ENCODE results near the gene MRC1. TPM values are rescaled to one million over a fixed set of nuclear protein-coding genes. Genes with fewer than 3 reads are reported as not detected.

The MRC1 gene
- total RNA-seq, 1 donor from 2014 or later = 0.07 TPM

GRCh38 chr10:17833656-17834055, 24.5 kb downstream of the MRC1 start:
- Histone ChIP-seq H2AFZ (ENCODE audit: low read depth, low read length) (no peak overlapping the region), H3K4me2 (ENCODE audit: low read length) (no peak overlapping the region), H3K27me3 (ENCODE audit: insufficient read depth, low read length) (no peaks in the 10 kb centered on the region), H3K9me3 (ENCODE audit: insufficient read depth, low read depth, low read length) (no peaks in the 10 kb centered on the region), H3K27ac (ENCODE audit: low read depth, low read length) (no peak overlapping the region), H3K4me3 (ENCODE audit: insufficient read depth, low read depth, low read length) (no peak overlapping the region), H3K4me1 (ENCODE audit: insufficient read depth, low read length) (peaks cover 20% of the 10 kb centered on the region), H4K20me1 (ENCODE audit: insufficient read depth, low read length) (no peaks in the 10 kb centered on the region), H3K79me2 (ENCODE audit: insufficient read depth, low read length) (no peaks in the 10 kb centered on the region), H3K9ac (ENCODE audit: low read length) (no peak overlapping the region), H3K36me3 (ENCODE audit: insufficient read depth, low read length) (no peaks in the 10 kb centered on the region)
- Mint-ChIP-seq H3K4me1 (ENCODE audit: low read depth, unreplicated experiment) (peaks cover 15% of the 10 kb centered on the region), H3K9me3 (ENCODE audit: unreplicated experiment) (no peaks in the 10 kb centered on the region), H3K36me3 (ENCODE audit: low read depth, unreplicated experiment) (no peaks in the 10 kb centered on the region), H3K27ac (ENCODE audit: unreplicated experiment) (peak overlapping the region; percentile 60), H3K4me3 (ENCODE audit: unreplicated experiment) (no peak overlapping the region), H3K27me3 (ENCODE audit: low read depth, unreplicated experiment) (no peaks in the 10 kb centered on the region)
- no peak for TF ChIP-seq CTCF (IDR thresholded peaks at IDR 0.05; ENCODE audit: insufficient read depth, low read depth, low read length)
- FAIRE-seq = no peak
- no peak for DNase-seq (ENCODE audit: low read depth)

- Histone ChIP-seq H3K36me3 (ENCODE audit: insufficient read depth, low read length) (no peaks in the 10 kb centered on the region), H3K27me3 (ENCODE audit: insufficient read depth, low read length) (no peaks in the 10 kb centered on the region), H2AFZ (ENCODE audit: low read depth, low read length) (no peak overlapping the region), H3K79me2 (ENCODE audit: insufficient read depth, low read length) (no peaks in the 10 kb centered on the region), H4K20me1 (ENCODE audit: insufficient read depth, low read length) (no peaks in the 10 kb centered on the region), H3K4me3 (ENCODE audit: insufficient read depth, low read depth, low read length) (peak overlapping the region; percentile 22), H3K9ac (ENCODE audit: low read length) (peak overlapping the region; percentile 22), H3K4me2 (ENCODE audit: low read length) (peak overlapping the region; percentile 62), H3K27ac (ENCODE audit: low read depth, low read length) (peak overlapping the region; percentile 46), H3K4me1 (ENCODE audit: insufficient read depth, low read length) (peaks cover 20% of the 10 kb centered on the region), H3K9me3 (ENCODE audit: insufficient read depth, low read depth, low read length) (no peaks in the 10 kb centered on the region)
- no peaks in the 10 kb centered on the region for H3K27me3 Mint-ChIP-seq (ENCODE audit: low read depth, unreplicated experiment)
- no peak overlapping the region for H3K4me3 Mint-ChIP-seq (ENCODE audit: unreplicated experiment)
- peak overlapping the region; percentile 96 for H3K27ac Mint-ChIP-seq (ENCODE audit: unreplicated experiment)
- H3K36me3 Mint-ChIP-seq (ENCODE audit: low read depth, unreplicated experiment) = no peaks in the 10 kb centered on the region
- DNase-seq (ENCODE audit: low read depth) = peak; percentile 94
- peak; percentile 100 for FAIRE-seq
- no peaks in the 10 kb centered on the region for H3K9me3 Mint-ChIP-seq (ENCODE audit: unreplicated experiment)
- peaks cover 15% of the 10 kb centered on the region for H3K4me1 Mint-ChIP-seq (ENCODE audit: low read depth, unreplicated experiment)
- TF ChIP-seq CTCF (IDR thresholded peaks at IDR 0.05; ENCODE audit: insufficient read depth, low read depth, low read length) = no peak
- TF ChIP-seq EZH2 (IDR thresholded peaks at IDR 0.05; ENCODE audit: insufficient read depth, low read length) = no peak
Measured at GRCh38 chr10:17835688-17836087, 26.5 kb downstream of the MRC1 start.

GRCh38 chr10:17836942-17837341, 27.8 kb downstream of the MRC1 start:
- FAIRE-seq = peak; percentile 62
- Mint-ChIP-seq H3K27me3 (ENCODE audit: low read depth, unreplicated experiment) (no peaks in the 10 kb centered on the region), H3K27ac (ENCODE audit: unreplicated experiment) (peak overlapping the region; percentile 85), H3K4me3 (ENCODE audit: unreplicated experiment) (no peak overlapping the region), H3K9me3 (ENCODE audit: unreplicated experiment) (no peaks in the 10 kb centered on the region), H3K36me3 (ENCODE audit: low read depth, unreplicated experiment) (no peaks in the 10 kb centered on the region), H3K4me1 (ENCODE audit: low read depth, unreplicated experiment) (peaks cover 15% of the 10 kb centered on the region)
- H3K27ac ChIP-seq (ENCODE audit: low read depth, low read length) = peak overlapping the region; percentile 64
- TF ChIP-seq EZH2 (IDR thresholded peaks at IDR 0.05; ENCODE audit: insufficient read depth, low read length) = no peak
- peak; percentile 75 for DNase-seq (ENCODE audit: low read depth)
- peak overlapping the region; percentile 54 for H3K9ac ChIP-seq (ENCODE audit: low read length)
- H3K27me3 ChIP-seq (ENCODE audit: insufficient read depth, low read length) = no peaks in the 10 kb centered on the region
- no peaks in the 10 kb centered on the region for H3K36me3 ChIP-seq (ENCODE audit: insufficient read depth, low read length)
- peaks cover 20% of the 10 kb centered on the region for H3K4me1 ChIP-seq (ENCODE audit: insufficient read depth, low read length)
- no peaks in the 10 kb centered on the region for H3K79me2 ChIP-seq (ENCODE audit: insufficient read depth, low read length)
- no peaks in the 10 kb centered on the region for H3K9me3 ChIP-seq (ENCODE audit: insufficient read depth, low read depth, low read length)
- H3K4me2 ChIP-seq (ENCODE audit: low read length) = peak overlapping the region; percentile 85
- peak overlapping the region; percentile 79 for H2AFZ ChIP-seq (ENCODE audit: low read depth, low read length)
- peak overlapping the region; percentile 40 for H3K4me3 ChIP-seq (ENCODE audit: insufficient read depth, low read depth, low read length)
- H4K20me1 ChIP-seq (ENCODE audit: insufficient read depth, low read length) = no peaks in the 10 kb centered on the region
